GM12865 (cell line): ENCODE results near the gene TCAP.

Experiments
- DNase-seq: peaks from one replicate; pipeline ENCODE4 v3.0.0; 2010; ENCODE audit warnings: low read depth
- H3K4me3 ChIP-seq: 2 replicates; pipeline ENCODE4 v1.5.1; 2011; ENCODE audit warnings: mild to moderate bottlenecking, low read depth, low read length, control low read depth
- CTCF ChIP-seq: IDR thresholded peaks from 2 replicates; pipeline ENCODE4 v1.5.1; 2011; ENCODE audit warnings: low read length, control low read depth, low read depth, inconsistent platforms; ENCODE audit not compliant: insufficient read depth; ENCODE audit errors: missing control alignments

Gene TCAP

GRCh38 chr17:39701784-39702422 lies 36.8 kb downstream of the TCAP start:
- TF ChIP-seq CTCF = no peak
- DNase-seq = no peak
- H3K4me3 ChIP-seq = no peak overlapping the region

GRCh38 chr17:39702901-39703893 lies 38.0 kb downstream of the TCAP start:
- TF ChIP-seq CTCF = no peak
- H3K4me3 ChIP-seq = no peak overlapping the region
- DNase-seq = peak; percentile 62

GRCh38 chr17:39703913-39704312 lies 38.8 kb downstream of the TCAP start:
- no peak for DNase-seq
- no peak overlapping the region for H3K4me3 ChIP-seq
- TF ChIP-seq CTCF = no peak

- DNase-seq = no peak
- no peak for TF ChIP-seq CTCF
- H3K4me3 ChIP-seq = no peak overlapping the region
Observed at GRCh38 chr17:39704821-39705551, 39.8 kb downstream of the TCAP start.

GRCh38 chr17:39705786-39706348 lies 40.7 kb downstream of the TCAP start:
- TF ChIP-seq CTCF = no peak
- DNase-seq = no peak

GRCh38 chr17:39706383-39706782 lies 41.2 kb downstream of the TCAP start:
- no peak overlapping the region for H3K4me3 ChIP-seq
- TF ChIP-seq CTCF = no peak
- DNase-seq = no peak

More at GRCh38 chr17:39705786-39706348, 40.7 kb downstream of the TCAP start:
- no peak overlapping the region for H3K4me3 ChIP-seq
